ENCODE data around the gene SGPL1.
"Not testable (repeated sequence)": the region's sequence is repeated elsewhere in the genome, so short reads cannot be mapped to it uniquely, and the experiment has no call there.

Gene SGPL1

DNA sequence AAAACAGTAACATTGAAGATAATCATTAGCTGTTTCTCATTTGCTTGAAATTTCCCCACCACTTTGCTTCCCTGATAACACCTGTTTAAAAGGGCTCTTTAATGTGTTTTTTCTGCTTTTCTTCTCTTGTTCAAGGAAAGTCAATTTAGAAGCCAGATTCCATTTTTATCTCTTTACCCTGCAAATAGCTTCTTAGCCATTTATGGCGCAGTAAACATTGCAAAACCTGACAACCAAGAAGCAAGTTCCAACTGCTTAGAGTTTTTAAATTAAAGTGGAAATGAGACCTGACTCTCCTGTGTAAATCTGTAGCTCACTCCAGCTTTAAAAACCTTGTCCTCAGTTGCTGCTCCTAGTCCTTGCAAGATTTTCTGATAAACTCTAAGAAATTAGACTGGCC, 30.1 kb downstream of the SGPL1 start:
- DNase-seq, result no peak

GRCh38 chr10:70846795-70847194, 31.0 kb downstream of the SGPL1 start:
- no peak for DNase-seq

- no peak for DNase-seq
These were observed 32.1 kb downstream of the SGPL1 start for GRCh38 chr10:70847659-70848360.

GRCh38 chr10:70849582-70850016, 33.9 kb downstream of the SGPL1 start:
- DNase-seq, result no peak

- DNase-seq, result no peak
These were observed 34.3 kb downstream of the SGPL1 start for GRCh38 chr10:70850097-70850496.

DNA sequence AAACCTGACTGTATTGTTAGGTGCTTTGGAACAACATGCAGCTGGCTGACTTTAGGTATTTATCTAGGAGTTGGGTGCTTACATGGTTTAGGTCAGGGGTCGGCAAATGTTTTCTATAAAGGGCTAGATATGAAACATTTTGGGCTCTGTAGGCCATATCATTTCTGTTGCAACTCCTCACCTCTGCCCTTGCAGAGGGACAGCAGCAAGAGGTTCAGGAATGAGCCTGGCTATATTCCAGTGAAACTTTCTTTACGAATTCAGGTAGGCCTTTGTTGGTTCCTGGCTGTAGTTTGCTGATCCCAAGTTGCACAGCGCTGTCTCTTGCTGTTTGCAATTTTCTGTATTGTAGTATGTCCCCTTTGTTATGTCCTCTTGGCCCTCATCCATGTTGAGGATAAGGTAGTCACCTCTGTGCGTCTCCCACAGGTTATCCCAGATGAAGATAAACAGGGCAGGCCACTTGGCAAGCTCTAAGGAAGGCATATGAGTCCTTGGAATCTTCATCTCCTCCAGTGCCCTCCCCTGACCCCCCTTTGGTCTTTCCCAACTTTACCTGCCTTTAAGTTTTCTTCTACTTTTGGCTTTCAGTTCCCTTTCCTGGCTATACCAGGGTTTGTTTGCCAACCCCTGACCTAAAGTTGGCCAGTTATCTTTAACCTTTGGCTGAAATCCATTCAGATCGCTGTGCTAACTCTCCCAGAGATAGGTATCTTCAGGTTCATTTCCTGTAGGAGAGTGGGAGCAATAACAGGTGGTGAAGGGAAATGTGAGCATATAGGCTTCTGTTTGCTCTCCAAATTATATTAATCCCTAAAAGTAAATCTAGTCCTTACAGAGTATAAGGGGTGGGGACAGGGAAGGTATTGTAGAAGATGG, 36.1 kb downstream of the SGPL1 start:
- peak; percentile 7 for DNase-seq

- no peak for DNase-seq
These were observed 37.3 kb downstream of the SGPL1 start for GRCh38 chr10:70853038-70853437.

GRCh38 chr10:70853457-70853856, 37.7 kb downstream of the SGPL1 start:
- no peak for DNase-seq

DNA sequence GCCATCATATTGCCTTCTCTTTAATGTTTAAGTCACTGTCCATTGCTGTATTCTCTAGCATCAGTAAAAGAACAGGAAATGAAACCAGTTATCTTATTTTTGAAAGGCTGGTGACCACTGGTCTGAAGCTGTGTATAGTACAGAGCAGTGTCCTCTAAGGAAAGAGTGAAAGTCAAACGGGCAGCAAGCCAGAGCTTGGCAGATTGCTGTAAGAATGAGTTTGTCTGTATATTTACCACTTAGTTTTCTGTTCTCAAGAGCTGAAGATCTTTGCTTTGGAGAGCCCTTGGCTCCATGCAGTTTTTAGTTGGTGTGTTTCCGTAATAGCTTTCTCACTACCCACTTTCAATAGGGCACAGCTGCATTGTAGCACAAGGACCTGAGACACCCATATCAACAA, 40.7 kb downstream of the SGPL1 start:
- no peak for DNase-seq

GRCh38 chr10:70858759-70859158, 43.0 kb downstream of the SGPL1 start:
- DNase-seq, result peak; percentile 45

DNA sequence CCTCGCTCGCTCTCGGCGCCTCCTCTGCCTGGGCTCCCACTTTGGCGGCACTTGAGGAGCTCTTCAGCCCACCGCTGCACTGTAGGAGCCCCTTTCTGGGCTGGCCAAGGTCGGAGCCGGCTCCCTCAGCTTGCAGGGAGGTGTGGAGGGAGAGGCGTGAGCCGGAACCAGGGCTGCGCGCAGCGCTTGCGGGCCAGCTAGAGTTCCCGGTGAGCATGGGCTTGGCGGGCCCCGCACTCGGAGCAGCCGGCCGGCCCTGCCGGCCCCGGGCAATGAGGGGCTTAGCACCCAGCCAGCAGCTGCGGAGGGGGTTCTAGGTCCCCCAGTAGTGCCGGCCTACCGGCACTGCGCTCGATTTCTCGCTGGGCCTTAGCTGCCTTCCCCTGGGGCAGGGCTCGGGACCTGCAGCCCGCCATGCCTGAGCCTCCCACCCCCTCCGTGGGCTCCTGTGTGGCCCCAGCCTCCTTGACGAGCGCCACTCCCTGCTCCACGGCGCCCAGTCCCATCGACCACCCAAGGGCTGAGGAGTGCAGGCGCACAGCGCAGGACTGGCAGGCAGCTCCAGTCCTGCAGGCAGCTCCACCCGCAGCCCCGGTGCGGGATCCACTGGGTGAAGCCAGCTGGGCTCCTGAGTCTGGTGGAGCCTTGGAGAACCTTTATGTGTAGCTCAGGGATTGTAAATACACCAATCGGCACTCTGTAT, 45.9 kb downstream of the SGPL1 start:
- not testable (repeated sequence) for DNase-seq

- no peak for DNase-seq
These were observed 47.9 kb downstream of the SGPL1 start for GRCh38 chr10:70863470-70864160.

- DNase-seq, result no peak
These were observed 49.2 kb downstream of the SGPL1 start for GRCh38 chr10:70864935-70865334.

DNA sequence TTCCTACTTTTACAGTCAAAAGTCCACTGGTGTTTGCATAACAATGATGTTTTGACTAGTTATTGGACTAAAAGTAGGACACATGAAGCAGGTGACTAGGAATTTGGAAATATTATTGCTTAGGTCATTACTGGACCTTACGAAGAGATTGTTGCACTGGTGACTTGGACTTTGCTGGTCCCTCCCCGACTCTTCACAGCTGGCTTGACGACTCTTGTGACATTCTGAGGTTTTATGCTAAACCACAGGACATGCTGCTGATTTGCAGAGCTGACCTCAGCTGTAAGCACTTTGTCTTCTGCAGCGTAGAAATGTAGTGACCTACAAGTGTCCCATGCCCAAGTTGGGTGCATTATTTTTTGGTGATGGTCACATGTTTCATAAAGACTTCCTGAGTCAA, 50.7 kb downstream of the SGPL1 start:
- DNase-seq, result no peak

DNA sequence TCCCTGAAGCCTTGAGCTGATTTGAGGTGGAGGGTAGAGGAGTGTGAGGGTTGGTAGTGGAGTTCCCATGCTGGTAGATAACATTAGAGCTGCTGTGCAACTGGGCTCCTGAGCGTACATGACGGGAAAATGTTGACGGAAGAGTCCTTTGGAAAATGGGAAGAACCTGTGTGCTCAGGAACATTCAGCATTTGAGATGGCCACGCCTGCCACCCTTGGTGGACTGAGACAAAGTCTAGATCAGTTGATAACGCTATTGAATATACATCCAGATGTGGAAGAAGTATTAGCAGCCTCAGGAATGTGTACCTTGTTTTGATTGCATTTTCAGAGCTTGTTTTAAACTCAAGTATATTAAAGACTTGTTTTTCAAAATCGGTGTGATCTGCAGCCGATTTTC, 56.5 kb downstream of the SGPL1 start:
- DNase-seq, result no peak

DNA sequence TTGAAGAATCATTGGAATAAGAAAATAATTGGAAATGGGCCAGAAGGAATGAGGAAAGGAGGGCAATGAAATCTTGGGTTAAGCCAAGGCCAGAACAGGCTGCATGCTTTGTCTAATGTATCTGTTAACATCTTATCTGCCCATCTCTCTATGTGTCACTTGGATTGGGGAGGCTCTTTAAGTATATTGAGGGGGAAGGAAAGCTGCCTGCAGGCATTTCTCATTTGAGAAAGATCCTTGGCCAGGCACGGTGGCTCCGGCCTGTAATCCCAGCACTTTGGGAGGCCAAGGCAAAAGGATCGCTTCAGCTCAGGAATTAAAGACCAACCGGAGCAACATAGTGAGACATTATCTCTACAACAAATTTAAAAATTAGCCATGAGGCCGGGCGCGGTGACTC, 58.3 kb downstream of the SGPL1 start:
- no peak for DNase-seq

- DNase-seq, result no peak
These were observed 63.5 kb downstream of the SGPL1 start for GRCh38 chr10:70879207-70879606.

GRCh38 chr10:70880077-70880534, 64.4 kb downstream of the SGPL1 start:
- DNase-seq, result peak; percentile 34

- no peak for DNase-seq
These were observed 69.0 kb downstream of the SGPL1 start for GRCh38 chr10:70884741-70885140.

DNA sequence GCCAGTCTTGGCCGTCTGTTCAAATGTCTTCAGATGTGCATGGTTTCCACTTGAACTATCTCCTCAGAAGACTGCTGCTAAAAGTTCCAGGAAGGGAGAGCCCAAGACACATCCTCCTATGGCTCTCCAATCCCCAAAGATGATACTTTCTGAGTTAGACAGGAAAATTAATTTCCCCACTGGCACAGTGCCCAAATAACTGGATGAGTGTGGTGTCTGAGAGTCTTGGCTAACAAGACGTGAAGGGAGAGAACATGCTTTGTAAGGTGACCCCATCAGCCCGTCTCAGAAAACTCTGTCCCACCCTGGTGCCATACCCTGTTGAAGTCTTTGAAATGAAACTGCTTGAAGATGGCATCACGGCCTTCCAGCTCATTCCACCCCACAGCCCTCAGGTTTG, 69.7 kb downstream of the SGPL1 start:
- no peak for DNase-seq

- DNase-seq, result no peak
These were observed 70.5 kb downstream of the SGPL1 start for GRCh38 chr10:70885931-70886903.

All from NCI-H2029 treated with DMSO at 0.1 percent for 48 hours (cell line).